Uterus (tissue), 4 donors: ENCODE results near the gene SPOCD1. TPM values are rescaled to one million over a fixed set of nuclear protein-coding genes. Genes with fewer than 3 reads are reported as not detected.

Source experiments
- DNase-seq, 2 donors: peaks; one replicate each; pipeline ENCODE4 v3.0.0-alpha.2; 2019 to 2020
- H3K27ac ChIP-seq, 2 donors: fragments of 200-600 bp; sonication (generic); 1 replicate in 1 of 2; 2 replicates in 1 of 2; pipeline ENCODE4 v1.5.1; 2016 to 2018
- H3K27me3 ChIP-seq, 2 donors: fragments of 200-600 bp; sonication (generic); one replicate each; pipeline ENCODE4 v1.5.1; 2018 to 2019; ENCODE audit warnings: control low read depth in 1 of 2
- H3K36me3 ChIP-seq, 2 donors: fragments of 200-600 bp; sonication (generic); one replicate each; pipeline ENCODE4 v1.5.1; 2019; ENCODE audit warnings: control low read depth in 1 of 2
- H3K4me1 ChIP-seq, 2 donors: fragments of 200-600 bp; sonication (generic); one replicate each; pipeline ENCODE4 v1.5.1; 2018 to 2019; ENCODE audit warnings: control low read depth in 1 of 2
- H3K4me3 ChIP-seq, 2 donors: fragments of 200-600 bp; sonication (generic); 1 replicate in 1 of 2; 2 replicates in 1 of 2; pipeline ENCODE4 v1.5.1; 2018 to 2019; ENCODE audit warnings: mild to moderate bottlenecking in 1 of 2
- H3K9me3 ChIP-seq, 2 donors: fragments of 200-600 bp; sonication (generic); one replicate each; pipeline ENCODE4 v1.5.1; 2019; ENCODE audit warnings: control low read depth in 1 of 2
- POLR2A ChIP-seq, 2 donors: fragments of 450-650 bp; IDR thresholded peaks; one replicate each; pipeline ENCODE4 v1.6.1; 2016; ENCODE audit warnings: antibody characterized with exemption in 2 of 2, mild to moderate bottlenecking in 1 of 2, moderate library complexity in 1 of 2
- intact Hi-C: fragments of 100-400 bp; cut with DNase I; formaldehyde crosslinking; loops from one replicate; pipeline ENCODE4 v1.15.1; 2023; ENCODE audit warnings: low total_unique reads
- total RNA-seq, 4 donors: library from RNA; depleted of rRNA in 3 of 4; stranded (reverse); fragments of >200 nt in 3 of 4; gene quantifications; one replicate each; pipeline versions ENCODE4 v1.1.0 to v1.2.4, GENCODE V29; 2014 to 2023
- TF ChIP-seq, protein P1 (sequence below), 4 experiments: fragments of 200-600 bp in 2 of 4; fragments of 450-650 bp in 2 of 4; sonication (generic) in 2 of 4; IDR thresholded peaks; one replicate each; pipeline ENCODE4 v1.5.1; 2016 to 2019; ENCODE audit warnings: antibody characterized with exemption in 4 of 4, mild to moderate bottlenecking in 2 of 4, moderate library complexity in 1 of 4
- donor health status: DM: yes; HTN: yes; CAD: no.

SPOCD1 gene
- total RNA-seq, 4 donors from 2014 or later, result 1.2 to 1.5 TPM; not detected in 2

DNA sequence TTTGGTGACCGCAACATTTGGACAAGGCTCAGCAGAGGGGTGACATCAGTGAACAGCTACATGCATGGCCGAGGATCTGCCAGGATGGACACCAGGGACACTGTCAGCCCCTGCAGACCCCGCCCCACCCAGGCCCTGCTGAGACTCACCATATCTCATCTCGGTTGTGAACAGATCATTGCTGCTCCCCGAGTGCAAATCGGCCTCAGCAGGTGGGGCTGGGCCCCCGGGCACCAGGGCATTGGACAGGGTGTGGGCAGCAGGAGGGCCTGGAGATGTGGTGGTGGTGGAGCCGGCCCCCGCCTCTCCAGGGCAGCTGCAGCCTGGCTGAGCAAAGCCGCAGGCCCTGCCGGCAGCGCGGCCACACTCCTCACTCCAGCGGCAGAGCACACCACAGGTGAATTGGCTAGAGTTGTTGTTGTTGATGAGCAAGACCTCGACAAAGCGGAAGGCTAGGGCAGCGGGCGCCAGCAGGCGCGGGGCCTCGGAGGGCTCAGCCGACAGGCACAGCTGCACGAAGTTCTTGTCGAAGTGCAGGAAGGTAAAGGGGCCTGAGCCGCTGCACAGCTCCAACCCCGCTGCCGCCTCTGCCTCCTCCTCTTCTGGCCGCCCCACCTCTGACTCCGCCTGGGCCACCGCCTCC is 59.9 kb downstream of the SPOCD1 start:
- intact Hi-C loops, result no loop called here
- no peak overlapping the region for H3K4me3 ChIP-seq
- H3K36me3 ChIP-seq, result no peaks in the 10 kb centered on the region
- H3K27me3 ChIP-seq, result no peaks in the 10 kb centered on the region
- peaks cover 0 to 6% of the 10 kb centered on the region in 2 donors for H3K4me1 ChIP-seq
- DNase-seq, result no peak
- no peak overlapping the region for H3K27ac ChIP-seq
- no peaks in the 10 kb centered on the region for H3K9me3 ChIP-seq
- TF ChIP-seq POLR2A (IDR thresholded peaks at IDR 0.05), result no peak
- TF ChIP-seq, protein P1, sequence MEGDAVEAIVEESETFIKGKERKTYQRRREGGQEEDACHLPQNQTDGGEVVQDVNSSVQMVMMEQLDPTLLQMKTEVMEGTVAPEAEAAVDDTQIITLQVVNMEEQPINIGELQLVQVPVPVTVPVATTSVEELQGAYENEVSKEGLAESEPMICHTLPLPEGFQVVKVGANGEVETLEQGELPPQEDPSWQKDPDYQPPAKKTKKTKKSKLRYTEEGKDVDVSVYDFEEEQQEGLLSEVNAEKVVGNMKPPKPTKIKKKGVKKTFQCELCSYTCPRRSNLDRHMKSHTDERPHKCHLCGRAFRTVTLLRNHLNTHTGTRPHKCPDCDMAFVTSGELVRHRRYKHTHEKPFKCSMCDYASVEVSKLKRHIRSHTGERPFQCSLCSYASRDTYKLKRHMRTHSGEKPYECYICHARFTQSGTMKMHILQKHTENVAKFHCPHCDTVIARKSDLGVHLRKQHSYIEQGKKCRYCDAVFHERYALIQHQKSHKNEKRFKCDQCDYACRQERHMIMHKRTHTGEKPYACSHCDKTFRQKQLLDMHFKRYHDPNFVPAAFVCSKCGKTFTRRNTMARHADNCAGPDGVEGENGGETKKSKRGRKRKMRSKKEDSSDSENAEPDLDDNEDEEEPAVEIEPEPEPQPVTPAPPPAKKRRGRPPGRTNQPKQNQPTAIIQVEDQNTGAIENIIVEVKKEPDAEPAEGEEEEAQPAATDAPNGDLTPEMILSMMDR (IDR thresholded peaks at IDR 0.05), result no peak

DNA sequence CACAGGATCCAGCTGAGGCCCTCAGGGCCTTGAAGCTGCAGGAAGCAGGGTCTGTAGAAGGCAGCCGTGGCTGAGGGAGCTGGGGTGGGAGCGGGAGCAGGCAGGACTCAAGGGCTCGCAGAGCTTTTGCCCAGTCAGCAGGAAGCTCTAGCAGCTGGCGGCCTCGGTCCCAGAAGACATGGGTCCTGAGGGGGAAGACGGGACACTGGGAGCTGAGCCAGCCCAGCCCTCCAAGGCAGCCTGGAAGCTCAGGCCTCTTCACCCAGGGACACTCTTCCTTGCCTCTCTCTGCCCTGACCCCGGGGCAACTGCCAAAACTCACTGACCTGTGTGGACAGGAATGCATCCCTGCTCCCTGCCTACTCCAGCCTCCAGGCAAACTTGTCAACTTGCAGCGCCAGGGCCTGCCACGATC is 60.6 kb downstream of the SPOCD1 start:
- Histone ChIP-seq H3K9me3 (no peaks in the 10 kb centered on the region), H3K4me3 (no peak overlapping the region)
- intact Hi-C loops, result no loop called here

DNA sequence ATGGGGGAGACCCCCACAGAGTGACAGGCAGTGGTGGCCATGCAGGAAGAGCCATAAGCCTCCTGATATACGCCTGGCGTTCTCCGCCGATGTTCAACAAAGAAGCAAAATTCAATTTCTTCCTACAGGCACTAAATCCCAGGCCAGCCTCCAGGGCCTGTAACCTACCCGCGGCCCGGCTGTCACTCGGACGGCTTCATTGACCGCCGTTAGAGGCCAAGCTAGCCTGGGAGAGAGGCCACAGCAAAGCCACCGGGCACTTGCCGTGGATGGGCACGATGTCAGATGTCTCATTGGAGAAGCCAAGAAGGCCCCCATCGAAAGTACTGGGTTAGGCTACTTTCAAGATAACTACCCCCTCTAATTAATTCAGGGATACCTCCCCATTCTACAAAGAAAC is 61.4 kb downstream of the SPOCD1 start:
- Histone ChIP-seq H3K36me3 (no peaks in the 10 kb centered on the region), H3K4me3 (no peak overlapping the region), H3K27me3 (no peaks in the 10 kb centered on the region), H3K27ac (no peak overlapping the region), H3K9me3 (no peaks in the 10 kb centered on the region), H3K4me1 (no peaks in the 10 kb centered on the region)
- no peak for DNase-seq
- TF ChIP-seq POLR2A (IDR thresholded peaks at IDR 0.05), result no peak
- TF ChIP-seq, protein P1 (IDR thresholded peaks at IDR 0.05), result no peak
- intact Hi-C loops, result no loop called here

More for the DNA sequence above, 60.6 kb downstream of the SPOCD1 start:
- Histone ChIP-seq H3K4me1 (no peaks in the 10 kb centered on the region), H3K27me3 (no peaks in the 10 kb centered on the region), H3K36me3 (no peaks in the 10 kb centered on the region), H3K27ac (no peak overlapping the region)
- DNase-seq, result no peak
- TF ChIP-seq, protein P1 (IDR thresholded peaks at IDR 0.05), result no peak
- no peak for TF ChIP-seq POLR2A (IDR thresholded peaks at IDR 0.05)

DNA sequence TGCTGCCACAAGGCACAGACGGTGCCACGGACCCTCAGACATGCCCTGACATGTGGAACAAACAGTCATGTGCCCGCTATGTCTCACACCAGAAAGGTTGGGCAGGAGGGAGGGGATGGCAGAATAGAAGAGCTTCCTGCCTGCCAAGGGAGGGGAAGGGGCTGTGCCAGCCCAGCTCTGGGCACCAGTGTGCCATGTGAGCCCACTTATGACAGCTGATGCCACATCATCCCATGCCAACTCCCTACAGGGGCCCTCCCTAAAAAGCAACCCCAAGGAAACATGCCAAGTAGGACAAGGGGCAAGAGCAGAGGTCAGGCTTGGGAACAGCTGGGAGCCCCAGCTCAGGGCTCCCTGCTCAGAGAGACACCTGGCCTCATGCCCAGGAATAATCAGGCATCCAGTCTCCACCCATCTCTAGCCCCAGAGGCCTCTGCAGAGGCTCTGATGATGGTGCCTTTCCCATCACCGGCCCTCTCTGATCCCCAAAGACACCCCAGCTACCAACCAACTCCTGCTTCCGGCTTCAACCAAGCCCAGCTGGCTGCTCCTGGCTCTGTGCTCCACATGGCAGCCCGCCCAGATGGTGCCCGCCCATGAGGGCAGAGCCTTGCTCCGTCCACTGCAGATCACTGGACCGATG is 62.0 kb downstream of the SPOCD1 start:
- H3K4me3 ChIP-seq, result no peak overlapping the region
- no peak for TF ChIP-seq POLR2A (IDR thresholded peaks at IDR 0.05)
- TF ChIP-seq, protein P1 (IDR thresholded peaks at IDR 0.05), result no peak
- H3K9me3 ChIP-seq, result no peaks in the 10 kb centered on the region
- no peaks in the 10 kb centered on the region for H3K36me3 ChIP-seq
- no peaks in the 10 kb centered on the region for H3K4me1 ChIP-seq
- intact Hi-C loops, result no loop called here
- no peaks in the 10 kb centered on the region for H3K27me3 ChIP-seq
- DNase-seq, result no peak
- no peak overlapping the region for H3K27ac ChIP-seq

DNA sequence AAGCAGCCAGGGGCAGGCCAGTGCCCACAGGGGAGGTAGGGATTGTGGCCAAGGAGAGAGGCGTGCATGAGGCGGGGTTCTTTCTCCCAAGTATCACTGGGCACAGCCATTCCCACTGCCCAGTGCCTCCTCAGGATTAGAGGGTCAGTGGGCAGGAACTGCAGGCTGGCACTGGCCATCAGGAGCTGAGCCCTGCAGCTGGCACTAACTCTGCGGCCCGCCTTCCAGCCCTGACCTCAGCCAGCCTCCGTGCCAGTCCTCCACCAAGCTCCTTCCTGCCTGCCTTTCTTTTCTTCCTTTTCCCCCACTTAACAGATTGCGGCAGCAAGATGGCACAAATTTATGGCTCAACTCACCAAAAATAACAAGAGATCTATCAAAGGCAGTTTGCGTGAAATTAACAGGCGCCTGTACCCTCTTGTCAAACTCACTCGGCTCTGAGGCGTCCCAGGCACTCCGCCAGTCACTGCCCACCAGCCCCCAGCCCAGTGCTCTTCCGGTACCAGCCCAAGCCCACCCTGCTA is 62.8 kb downstream of the SPOCD1 start:
- no peaks in the 10 kb centered on the region for H3K4me1 ChIP-seq
- H3K9me3 ChIP-seq, result no peaks in the 10 kb centered on the region
- no peak for DNase-seq
- no peaks in the 10 kb centered on the region for H3K36me3 ChIP-seq
- H3K27ac ChIP-seq, result no peak overlapping the region
- H3K27me3 ChIP-seq, result no peaks in the 10 kb centered on the region
- intact Hi-C loops, result no loop called here
- TF ChIP-seq, protein P1 (IDR thresholded peaks at IDR 0.05), result no peak
- no peak for TF ChIP-seq POLR2A (IDR thresholded peaks at IDR 0.05)
- no peak overlapping the region for H3K4me3 ChIP-seq
